H1 (cell line): Measurements from ENCODE around the gene FBN2. TPM values are rescaled to one million over a fixed set of nuclear protein-coding genes. Genes with fewer than 3 reads are reported as not detected.

Source experiments
- polyA plus RNA-seq, 7 experiments: library from polyadenylated mRNA; depleted of rRNA in 3 of 7; stranded (reverse) in 5 of 7; unstranded in 2 of 7; fragments of >200 nt in 5 of 7; fragments of 200-250 nt in 2 of 7; gene quantifications; 1 replicate in 5 of 7; 2 replicates in 1 of 7; 4 replicates in 1 of 7; pipeline versions ENCODE4 v1.2.1 to v1.2.3, GENCODE V29; 2011 to 2013; ENCODE audit warnings: missing spikeins in 2 of 7, mixed read lengths in 2 of 7
- total RNA-seq: library from RNA; stranded (reverse); fragmentation: NEBNext Ultra II Directional; extraction: Animal tissue kit (Norgen Biotek cat#: 25700); gene quantifications from 2 replicates; pipeline ENCODE4 v1.2.1, GENCODE V29; 2021
- TF ChIP-seq, protein P1 (sequence below), 3 experiments: IDR thresholded peaks; 1 replicate in 2 of 3; 2 replicates in 1 of 3; pipeline versions ENCODE4 v1.5.1 to v1.6.1; 2011; ENCODE audit warnings: low read length in 3 of 3, mild to moderate bottlenecking in 3 of 3, inconsistent platforms in 2 of 3, low read depth in 1 of 3, moderate library complexity in 1 of 3; ENCODE audit not compliant: insufficient read depth in 1 of 3; ENCODE audit errors: control extremely low read depth in 1 of 3
- TF ChIP-seq, protein P2 (sequence below): fragments of 300-600 bp; sonication (generic); IDR thresholded peaks from 2 replicates; pipeline ENCODE4 v1.7.1; 2012; ENCODE audit warnings: low read length, moderate library complexity, mild to moderate bottlenecking, inconsistent platforms; ENCODE audit not compliant: insufficient replicate concordance

The FBN2 gene
- total and polyA plus RNA-seq, 2 of the 8 experiments (the other 6 are each of a cell fraction or from before 2014, with no cell fraction given), result 14.1 to 16.3 TPM

DNA sequence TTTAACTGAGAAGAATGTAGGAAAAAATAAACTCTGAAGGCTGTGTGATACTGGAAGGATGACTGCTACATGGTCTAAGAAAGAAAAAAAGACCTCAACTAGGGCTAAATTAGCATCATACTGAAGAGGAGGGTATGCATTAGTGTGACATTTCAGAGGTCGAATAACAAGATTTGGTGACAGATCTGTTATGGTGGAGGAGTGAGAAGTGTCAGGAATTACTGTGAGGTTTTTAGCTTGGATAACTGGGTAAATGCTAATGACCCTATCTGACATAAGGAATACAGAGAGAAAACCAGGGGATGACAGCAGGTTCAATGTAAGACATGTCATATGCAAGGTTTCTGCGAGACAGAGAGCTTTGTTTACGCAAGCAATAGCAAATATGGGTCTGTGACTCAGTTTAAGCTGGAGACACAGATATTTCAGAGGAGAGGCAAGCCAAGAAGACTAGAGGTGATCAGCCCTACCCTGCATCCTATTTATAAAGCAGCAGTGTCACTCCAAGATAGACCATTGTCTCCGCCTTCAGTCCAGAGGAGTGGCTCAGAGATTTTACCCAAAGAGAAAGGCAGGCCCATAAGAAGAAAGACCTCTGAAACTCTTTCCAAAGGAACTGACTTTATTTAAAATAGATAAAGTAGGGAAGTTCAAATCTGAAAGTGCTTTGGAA is 44.3 kb downstream of the FBN2 start (continued):
- TF ChIP-seq, protein P1, sequence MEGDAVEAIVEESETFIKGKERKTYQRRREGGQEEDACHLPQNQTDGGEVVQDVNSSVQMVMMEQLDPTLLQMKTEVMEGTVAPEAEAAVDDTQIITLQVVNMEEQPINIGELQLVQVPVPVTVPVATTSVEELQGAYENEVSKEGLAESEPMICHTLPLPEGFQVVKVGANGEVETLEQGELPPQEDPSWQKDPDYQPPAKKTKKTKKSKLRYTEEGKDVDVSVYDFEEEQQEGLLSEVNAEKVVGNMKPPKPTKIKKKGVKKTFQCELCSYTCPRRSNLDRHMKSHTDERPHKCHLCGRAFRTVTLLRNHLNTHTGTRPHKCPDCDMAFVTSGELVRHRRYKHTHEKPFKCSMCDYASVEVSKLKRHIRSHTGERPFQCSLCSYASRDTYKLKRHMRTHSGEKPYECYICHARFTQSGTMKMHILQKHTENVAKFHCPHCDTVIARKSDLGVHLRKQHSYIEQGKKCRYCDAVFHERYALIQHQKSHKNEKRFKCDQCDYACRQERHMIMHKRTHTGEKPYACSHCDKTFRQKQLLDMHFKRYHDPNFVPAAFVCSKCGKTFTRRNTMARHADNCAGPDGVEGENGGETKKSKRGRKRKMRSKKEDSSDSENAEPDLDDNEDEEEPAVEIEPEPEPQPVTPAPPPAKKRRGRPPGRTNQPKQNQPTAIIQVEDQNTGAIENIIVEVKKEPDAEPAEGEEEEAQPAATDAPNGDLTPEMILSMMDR (IDR thresholded peaks at IDR 0.05; ENCODE audit: control extremely low read depth in 1 of 3, insufficient read depth in 1 of 3, low read depth in 1 of 3, low read length in 3 of 3), result no peak
- TF ChIP-seq, protein P2, sequence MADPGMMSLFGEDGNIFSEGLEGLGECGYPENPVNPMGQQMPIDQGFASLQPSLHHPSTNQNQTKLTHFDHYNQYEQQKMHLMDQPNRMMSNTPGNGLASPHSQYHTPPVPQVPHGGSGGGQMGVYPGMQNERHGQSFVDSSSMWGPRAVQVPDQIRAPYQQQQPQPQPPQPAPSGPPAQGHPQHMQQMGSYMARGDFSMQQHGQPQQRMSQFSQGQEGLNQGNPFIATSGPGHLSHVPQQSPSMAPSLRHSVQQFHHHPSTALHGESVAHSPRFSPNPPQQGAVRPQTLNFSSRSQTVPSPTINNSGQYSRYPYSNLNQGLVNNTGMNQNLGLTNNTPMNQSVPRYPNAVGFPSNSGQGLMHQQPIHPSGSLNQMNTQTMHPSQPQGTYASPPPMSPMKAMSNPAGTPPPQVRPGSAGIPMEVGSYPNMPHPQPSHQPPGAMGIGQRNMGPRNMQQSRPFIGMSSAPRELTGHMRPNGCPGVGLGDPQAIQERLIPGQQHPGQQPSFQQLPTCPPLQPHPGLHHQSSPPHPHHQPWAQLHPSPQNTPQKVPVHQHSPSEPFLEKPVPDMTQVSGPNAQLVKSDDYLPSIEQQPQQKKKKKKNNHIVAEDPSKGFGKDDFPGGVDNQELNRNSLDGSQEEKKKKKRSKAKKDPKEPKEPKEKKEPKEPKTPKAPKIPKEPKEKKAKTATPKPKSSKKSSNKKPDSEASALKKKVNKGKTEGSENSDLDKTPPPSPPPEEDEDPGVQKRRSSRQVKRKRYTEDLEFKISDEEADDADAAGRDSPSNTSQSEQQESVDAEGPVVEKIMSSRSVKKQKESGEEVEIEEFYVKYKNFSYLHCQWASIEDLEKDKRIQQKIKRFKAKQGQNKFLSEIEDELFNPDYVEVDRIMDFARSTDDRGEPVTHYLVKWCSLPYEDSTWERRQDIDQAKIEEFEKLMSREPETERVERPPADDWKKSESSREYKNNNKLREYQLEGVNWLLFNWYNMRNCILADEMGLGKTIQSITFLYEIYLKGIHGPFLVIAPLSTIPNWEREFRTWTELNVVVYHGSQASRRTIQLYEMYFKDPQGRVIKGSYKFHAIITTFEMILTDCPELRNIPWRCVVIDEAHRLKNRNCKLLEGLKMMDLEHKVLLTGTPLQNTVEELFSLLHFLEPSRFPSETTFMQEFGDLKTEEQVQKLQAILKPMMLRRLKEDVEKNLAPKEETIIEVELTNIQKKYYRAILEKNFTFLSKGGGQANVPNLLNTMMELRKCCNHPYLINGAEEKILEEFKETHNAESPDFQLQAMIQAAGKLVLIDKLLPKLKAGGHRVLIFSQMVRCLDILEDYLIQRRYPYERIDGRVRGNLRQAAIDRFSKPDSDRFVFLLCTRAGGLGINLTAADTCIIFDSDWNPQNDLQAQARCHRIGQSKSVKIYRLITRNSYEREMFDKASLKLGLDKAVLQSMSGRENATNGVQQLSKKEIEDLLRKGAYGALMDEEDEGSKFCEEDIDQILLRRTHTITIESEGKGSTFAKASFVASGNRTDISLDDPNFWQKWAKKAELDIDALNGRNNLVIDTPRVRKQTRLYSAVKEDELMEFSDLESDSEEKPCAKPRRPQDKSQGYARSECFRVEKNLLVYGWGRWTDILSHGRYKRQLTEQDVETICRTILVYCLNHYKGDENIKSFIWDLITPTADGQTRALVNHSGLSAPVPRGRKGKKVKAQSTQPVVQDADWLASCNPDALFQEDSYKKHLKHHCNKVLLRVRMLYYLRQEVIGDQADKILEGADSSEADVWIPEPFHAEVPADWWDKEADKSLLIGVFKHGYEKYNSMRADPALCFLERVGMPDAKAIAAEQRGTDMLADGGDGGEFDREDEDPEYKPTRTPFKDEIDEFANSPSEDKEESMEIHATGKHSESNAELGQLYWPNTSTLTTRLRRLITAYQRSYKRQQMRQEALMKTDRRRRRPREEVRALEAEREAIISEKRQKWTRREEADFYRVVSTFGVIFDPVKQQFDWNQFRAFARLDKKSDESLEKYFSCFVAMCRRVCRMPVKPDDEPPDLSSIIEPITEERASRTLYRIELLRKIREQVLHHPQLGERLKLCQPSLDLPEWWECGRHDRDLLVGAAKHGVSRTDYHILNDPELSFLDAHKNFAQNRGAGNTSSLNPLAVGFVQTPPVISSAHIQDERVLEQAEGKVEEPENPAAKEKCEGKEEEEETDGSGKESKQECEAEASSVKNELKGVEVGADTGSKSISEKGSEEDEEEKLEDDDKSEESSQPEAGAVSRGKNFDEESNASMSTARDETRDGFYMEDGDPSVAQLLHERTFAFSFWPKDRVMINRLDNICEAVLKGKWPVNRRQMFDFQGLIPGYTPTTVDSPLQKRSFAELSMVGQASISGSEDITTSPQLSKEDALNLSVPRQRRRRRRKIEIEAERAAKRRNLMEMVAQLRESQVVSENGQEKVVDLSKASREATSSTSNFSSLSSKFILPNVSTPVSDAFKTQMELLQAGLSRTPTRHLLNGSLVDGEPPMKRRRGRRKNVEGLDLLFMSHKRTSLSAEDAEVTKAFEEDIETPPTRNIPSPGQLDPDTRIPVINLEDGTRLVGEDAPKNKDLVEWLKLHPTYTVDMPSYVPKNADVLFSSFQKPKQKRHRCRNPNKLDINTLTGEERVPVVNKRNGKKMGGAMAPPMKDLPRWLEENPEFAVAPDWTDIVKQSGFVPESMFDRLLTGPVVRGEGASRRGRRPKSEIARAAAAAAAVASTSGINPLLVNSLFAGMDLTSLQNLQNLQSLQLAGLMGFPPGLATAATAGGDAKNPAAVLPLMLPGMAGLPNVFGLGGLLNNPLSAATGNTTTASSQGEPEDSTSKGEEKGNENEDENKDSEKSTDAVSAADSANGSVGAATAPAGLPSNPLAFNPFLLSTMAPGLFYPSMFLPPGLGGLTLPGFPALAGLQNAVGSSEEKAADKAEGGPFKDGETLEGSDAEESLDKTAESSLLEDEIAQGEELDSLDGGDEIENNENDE, result no peak
